Endometrium (tissue), 2 donors: Measurements from ENCODE around the gene CCNF.
"Not testable (repeated sequence)": the region's sequence is repeated elsewhere in the genome, so short reads cannot be mapped to it uniquely, and the experiment has no call there.

Source experiments
- FAIRE-seq: peaks from 2 replicates; lab custom pipeline; 2012; peaks lifted over from hg19 to GRCh38; lab: Jason Lieb, UNC
- donor health status: control.
- donor health status: control.

CCNF gene, protein sequence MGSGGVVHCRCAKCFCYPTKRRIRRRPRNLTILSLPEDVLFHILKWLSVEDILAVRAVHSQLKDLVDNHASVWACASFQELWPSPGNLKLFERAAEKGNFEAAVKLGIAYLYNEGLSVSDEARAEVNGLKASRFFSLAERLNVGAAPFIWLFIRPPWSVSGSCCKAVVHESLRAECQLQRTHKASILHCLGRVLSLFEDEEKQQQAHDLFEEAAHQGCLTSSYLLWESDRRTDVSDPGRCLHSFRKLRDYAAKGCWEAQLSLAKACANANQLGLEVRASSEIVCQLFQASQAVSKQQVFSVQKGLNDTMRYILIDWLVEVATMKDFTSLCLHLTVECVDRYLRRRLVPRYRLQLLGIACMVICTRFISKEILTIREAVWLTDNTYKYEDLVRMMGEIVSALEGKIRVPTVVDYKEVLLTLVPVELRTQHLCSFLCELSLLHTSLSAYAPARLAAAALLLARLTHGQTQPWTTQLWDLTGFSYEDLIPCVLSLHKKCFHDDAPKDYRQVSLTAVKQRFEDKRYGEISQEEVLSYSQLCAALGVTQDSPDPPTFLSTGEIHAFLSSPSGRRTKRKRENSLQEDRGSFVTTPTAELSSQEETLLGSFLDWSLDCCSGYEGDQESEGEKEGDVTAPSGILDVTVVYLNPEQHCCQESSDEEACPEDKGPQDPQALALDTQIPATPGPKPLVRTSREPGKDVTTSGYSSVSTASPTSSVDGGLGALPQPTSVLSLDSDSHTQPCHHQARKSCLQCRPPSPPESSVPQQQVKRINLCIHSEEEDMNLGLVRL

DNA sequence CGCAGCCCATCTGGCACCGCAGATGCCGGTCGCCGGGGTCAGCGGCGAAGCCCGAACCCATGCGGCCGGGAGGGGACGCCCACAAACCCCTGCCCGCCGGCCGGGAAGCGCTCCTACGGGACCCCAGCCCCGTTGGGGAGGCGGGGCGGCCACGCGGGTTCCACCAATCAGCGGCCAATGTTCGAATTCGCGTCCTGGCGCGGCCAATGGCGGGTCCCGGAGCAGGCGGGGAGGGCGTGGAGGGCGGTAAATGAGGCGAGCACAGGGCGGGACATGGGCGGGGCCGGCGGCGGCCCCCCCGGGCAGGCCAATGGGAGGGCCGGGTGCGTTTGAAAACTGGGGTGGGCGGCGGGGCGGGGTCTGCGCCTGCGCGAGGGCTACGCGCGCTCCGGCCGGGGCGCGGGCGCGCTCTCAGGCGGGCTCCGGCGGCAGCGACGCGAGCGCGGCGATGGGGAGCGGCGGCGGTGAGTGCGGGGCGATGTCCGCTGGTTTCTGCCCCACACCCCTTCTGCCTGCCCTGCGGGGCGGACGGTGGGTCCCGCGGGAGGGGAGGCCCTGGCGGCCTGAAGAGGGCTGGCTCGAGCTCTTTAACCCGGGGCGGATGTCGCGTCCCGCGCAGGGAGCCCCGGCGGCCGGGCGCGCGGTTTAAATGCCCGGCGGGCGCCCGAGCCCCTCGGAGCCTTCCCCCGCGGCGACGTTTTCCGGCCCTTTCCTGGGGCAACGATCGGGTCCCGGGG lies at the start of gene CCNF:
TSS of gene CCNF (plus strand) at position 414 of the 737 bp plus-strand sequence. CDS start at position 449, 35 bp downstream.
- FAIRE-seq, result no peak

DNA sequence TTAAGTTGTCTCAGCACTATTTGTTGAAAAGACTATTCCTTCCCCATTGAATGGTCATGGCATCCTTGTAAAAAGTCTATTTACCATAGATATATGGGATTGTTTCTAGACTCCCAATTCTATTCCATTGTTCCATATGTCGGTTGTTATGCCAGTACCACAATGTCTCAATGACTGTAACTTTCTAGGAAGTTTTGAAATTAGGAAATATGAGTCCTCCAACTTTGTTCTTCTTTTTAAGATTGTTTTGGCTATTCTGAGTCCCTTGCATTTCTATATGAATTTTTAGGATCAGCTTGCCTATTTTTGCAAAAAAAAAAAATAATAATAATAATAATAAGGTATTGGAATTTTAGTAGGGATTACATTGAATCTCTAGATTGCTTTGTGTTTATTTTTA lies 45.7 kb upstream of the CCNF start:
- no peak for FAIRE-seq

DNA sequence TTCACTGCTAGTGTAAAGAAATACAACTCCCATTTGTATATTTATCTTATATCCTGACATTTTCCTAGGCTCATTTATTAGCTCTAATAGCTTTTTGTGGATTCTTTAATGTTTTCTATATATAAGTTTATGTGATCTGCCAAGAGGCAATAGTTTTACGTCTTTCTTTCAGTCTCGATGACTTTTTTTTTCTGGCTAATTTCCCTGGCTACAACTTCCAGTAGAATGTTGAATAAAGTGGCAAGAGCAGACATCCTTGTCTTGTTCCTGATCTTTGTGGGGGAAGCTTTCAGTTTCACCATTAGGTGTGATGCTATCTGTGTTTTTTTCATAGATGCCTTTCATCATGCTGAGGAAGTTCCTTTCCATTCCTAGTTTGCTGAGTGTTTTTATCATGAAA lies 44.8 kb upstream of the CCNF start:
- no peak for FAIRE-seq

DNA sequence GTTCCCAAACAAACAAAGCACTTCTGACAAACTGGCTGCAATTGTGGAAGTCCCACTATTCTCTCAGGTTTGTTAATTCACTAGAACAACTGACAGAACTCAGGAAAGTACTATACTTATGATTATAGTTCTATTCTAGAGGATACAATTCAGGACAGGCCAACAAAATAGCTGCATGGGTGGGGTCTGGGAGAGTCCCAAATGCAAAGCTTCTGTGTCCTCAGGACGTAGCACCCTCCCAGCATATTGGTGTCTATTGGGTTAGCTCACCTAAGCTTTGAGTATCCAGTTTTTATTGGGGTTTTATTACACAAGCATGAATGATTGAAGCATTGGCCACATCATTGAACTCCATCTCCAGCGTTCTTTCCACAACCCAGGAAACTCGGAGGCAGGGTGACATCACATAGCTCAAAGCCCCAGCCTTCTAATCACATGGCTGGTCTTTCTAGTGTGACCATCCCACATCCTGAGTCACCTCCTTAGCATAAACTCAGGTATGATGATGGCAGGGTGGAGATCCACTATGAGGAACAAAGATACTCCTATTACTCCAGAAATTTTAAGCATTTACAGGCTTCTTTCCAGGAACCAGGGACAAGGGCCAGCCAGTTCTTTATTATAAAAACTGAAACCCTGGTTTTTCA lies 43.9 kb upstream of the CCNF start:
- FAIRE-seq, result no peak

DNA sequence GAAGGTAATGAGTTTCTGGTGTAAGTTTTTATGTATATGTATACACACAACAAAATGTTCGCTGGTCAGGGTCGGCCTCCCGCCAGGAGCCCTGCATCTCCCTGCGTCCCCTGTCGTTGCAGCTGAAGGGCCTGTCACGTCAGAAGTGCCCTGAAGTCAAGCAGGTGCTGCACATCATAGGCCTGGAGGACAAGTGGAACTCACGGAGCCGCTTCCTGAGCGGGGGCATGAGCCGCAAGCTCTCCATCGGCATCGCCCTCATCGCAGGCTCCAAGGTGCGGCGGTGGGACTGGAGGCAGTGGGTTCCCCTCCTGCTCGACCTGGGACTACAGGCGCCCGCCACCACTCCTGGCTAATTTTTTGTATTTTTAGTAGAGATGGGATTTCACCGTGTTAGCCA lies 43.3 kb upstream of the CCNF start:
- not testable (repeated sequence) for FAIRE-seq

DNA sequence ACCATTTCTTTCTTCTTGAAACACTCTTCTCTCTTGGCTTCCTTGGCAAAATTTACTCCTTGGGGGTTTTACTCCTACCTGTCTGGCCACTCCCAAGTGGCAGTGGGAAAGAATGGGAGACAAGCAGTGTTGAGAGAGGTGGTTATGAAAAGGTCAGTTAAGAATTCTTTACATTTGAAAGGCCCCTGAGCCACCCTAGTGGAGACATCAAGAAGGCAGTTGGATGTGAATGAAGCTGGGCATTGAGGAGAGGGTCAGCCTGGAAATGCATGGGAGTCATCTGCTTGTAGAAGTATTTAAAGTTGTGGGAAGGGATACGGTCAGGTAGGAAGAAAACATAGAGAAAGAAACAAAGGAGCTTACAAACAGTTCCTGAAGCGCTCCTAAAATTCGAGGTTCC lies 42.3 kb upstream of the CCNF start:
- FAIRE-seq, result no peak

DNA sequence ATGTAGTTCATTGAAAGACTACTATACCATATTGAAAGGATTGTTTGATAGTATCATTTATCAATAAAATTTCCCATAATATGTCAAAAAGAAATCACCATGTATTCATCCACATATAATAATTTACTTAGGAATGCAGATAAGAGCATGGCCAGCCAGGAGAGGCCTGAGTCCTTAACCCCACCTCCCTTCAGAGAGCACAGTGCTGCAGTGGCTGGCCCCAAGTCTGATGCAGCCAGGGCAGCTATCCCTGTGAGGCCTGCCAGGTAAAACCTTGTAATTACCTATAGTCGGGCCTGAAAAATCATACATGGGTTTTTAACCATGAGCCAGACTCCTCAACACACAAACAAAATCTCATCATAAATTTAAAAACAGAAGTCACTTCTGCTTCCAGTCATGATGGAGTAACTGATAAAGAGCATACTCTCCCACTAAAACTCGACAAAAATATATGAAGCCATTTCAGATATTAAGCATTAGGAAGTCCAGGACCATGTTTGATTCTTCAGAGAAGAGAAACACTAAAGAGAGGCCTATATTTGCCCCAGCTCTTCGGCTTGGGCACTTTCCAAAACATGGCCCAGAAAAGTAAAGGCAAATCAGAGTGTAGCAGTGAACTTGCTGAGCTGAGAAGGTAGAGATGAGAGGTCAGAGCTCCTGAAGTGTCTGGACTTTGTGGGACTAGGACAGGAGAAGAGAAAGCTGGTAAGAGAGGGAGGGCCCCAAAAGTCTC lies 40.9 kb upstream of the CCNF start:
- FAIRE-seq, result no peak

DNA sequence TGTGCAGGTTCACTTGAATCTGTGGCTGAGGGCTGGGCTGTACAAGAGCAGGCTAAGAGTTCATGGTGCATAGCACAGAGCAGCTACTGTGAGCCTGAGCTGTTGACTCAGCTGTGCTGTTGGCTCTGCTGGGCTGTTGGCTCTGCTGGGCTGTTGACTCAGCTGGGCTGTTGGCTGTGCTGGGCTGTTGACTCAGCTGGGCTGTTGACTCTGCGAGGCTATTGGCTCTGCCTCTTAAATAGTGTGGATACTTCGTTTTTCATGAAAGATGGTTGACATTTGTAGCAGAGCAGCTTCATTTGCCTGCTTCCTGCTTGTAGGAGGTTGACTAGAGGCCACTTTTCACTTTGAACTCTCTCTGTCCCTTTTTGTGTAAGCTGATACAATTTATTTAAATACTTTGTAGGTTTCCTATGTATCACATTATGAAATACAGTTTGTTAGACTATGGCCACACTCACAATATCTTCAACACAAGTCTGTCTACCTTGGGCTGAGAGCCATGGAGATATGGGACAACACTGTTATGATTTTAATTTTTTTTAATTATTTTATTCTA lies 40.3 kb upstream of the CCNF start:
- no peak for FAIRE-seq

DNA sequence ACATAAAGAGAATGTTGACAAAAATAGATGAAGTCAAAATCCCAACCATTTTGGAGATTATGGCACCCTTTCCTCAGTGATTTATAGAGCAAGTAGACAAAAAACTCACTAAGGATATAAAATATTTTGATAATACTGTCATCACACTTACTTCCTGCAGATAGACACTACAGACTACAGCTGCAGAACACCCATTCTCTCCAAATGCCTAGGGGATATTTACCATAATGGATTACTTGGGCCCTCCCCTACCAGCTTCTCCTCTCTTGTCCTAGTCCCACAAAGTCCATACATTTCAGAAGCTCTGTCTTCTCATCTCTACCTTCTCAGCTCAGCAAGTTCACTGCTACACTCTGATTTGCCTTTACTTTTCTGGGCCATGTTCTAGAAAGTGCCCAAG lies 37.2 kb upstream of the CCNF start:
- FAIRE-seq, result no peak

DNA sequence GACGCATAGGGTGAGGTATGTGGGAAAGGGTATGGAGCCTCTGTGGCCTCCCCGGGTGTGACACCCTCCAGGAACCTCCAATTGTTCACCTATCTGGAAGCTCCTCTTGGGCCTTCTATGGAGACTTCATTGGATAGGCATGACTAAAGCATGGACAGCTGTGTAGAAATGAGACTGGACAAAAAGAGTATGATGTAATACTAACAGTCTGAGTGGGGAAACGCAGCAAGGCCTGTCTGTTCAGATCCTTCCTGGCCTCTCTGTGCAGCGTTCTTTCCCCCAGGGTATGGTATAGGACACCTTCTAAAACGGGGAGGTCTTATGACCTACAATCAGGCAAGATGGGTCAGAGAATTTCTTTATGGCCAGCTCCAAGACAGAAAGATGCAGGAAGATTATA lies 30.7 kb upstream of the CCNF start:
- no peak for FAIRE-seq

DNA sequence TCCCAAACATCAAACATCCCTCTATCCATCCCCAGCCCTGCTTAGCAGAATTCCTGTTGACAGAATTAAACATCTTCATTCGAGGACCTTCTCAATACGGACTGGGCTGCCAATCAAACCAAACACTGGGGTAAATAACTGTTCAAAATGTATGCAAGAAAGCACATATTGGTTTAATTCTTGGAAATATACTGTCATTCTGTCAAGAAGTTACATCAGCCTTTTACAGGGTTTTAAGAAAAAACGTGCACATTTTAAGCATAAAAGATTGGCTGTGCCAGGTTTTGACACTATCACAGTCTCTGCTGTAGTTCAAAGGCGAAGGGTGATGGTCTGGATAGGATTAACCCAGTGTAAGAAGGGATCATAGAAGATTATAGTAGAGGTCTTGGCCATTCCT lies 25.1 kb upstream of the CCNF start:
- FAIRE-seq, result no peak

DNA sequence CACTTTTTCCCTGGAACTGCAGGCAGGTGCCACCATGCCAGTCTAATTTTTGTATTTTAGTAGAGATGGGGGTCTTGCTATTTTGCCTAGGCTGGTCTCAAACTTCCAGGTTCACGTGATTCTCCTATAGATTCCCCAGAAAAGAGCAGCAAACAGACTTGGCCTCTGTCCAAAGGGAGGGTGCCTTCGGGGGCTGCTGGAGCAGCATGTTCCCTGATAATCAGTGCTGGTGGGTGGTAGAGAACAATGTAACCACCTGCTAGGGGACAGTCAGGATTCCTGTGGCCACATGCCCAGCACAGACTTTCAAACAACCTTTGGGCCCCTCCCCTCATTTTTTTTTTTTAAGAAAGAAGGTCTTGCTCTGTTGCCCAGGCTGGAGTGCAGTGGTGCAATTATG lies 14.2 kb upstream of the CCNF start:
- no peak for FAIRE-seq

DNA sequence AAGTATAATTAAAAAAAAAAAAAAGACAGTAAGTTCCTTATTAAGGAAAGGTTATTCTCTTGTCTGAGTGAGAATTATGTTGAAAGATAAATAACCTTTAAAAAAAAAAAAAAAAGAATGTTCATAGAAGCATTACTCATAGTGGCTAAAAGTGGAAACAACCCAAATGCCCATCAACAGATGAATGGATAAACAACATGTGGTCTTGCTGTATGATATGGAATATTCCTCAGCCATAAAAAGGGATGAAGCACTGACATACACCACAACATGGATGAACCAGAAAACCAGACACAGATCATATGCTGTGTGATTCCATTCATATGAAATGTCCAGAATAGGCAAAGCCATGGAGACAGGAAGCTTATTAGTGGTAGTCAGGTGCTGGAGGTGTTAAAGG lies 9.2 kb upstream of the CCNF start:
- FAIRE-seq, result no peak

DNA sequence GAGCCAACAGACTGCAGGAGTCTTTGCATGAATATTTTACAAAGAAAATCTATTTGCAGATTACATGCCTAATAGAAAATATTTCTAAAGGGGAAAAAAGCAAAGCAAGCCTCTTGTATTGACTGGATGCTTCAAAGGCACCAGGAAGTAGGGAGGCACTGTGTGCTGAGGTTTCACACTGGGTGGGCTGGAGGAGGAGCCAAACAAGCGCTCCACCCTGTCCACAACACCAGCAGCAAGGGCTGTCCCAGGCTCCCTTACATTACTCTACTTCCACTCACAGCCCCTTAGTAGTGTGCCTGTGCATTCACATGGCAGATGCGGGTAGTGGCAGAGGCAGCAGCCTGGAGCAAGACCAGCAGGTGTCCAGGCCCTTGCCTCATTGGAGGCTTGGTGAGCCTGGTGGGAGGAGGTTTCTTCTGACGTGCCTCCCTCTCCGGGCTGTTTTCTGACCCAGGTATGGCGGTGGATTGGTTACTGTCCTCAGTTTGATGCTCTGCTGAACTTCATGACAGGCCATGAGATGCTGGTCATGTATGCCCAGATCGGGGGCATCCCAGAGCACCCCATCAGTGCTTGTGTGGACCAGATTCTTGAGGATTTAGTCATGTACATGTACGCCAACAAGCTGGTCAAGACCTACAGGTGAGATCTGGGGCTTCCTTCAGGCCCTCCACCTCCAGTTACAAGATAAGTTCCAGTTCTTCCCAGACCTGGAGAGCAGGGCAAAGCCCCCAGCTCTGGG lies 7.0 kb upstream of the CCNF start:
- no peak for FAIRE-seq

DNA sequence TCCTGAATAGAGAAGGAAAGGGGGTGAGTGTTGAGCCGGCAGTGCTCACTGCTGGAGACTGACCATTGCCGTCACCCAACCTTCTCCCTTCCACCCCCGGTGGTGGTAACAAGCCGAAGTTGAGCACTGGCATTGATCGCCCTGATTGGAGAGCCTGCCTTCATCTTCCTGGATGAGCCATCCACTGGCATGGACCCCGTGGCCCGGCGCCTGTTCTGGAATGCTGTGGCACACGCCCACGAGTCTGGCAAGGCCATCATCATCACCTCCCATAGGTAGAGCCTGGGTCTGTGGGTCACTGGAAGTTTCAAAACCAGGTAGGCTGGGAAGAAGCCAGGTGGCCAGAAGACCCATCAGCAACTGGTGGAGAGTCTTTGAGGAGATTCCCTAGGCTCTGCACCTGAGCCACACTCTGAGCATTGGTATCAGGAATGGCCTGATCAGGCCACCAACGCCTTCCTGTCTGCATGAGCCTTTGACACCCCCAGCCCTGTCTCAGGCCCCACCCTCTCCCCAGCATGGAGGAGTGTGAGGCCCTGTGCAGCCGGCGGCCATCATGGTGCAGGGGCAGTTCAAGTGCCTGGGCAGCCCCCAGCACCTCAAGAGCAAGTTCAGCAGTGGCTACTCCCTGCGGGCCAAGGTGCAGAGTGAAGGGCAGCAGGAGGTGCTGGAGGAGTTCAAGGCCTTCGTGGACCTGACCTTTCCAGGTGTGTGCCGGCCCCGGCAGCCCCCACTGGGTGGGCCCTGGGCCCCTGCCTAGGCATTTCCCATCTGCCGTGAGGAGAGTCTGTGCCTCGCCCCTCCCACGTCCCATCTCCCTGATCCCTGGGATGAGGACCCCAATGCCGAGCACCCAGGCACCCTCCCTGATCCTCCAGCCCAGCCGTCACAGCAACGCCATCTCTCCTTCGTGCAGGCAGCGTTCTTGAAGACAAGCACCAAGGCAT lies 4.9 kb upstream of the CCNF start:
- FAIRE-seq, result no peak

DNA sequence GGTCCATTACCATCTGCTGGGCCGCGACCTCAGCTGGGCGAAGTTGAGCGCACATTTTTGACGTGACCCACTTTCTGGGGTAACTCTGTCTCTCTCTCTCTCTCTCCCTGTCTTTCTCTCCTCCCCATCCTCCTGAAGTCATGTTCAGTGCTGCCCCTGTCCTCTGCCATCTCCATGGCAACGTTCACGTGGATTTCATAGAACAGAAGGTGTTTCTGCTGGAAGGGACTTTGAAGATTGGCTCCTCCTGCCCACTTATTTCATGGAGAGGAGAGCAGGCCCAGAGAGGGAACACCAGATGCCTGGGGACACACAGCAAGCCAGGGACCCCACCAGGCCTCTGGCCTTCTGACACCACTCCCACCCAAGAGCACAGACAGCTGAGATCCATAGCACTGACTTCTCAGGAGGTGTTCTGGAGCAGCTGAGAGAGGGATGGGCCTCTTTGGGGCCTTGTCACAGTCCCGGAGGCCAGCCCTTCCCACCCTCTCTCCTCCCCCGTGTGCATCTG lies 4.2 kb upstream of the CCNF start:
- FAIRE-seq, result no peak

DNA sequence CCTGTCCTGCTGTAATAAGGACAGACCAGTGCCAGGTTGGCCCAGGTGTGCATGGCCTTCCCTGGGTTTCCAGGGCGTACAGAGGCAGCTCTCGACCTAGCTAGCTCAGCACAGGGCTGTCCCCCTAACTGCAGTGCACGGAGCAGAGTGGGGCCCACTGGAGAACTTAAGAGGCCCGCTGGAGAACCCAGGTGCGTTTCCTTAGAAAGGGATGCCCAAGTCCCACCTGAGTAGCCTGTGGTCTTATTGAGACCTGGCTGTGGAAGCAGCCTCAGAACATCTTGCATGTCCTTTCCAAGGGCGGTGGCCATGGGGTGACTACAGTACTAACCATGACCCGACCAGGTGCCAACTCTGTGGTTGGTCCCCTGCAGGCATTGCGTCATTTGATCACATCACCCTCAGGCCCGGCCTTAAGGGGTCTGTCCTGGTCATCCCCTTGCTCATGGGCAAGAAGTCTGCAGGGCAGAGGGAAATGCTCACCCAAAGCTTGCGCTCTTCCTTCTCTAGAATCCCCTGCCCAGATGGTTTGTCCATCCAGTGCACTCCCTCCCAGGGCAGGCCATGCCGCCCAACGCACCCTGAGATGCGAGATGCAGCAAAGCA lies 3.3 kb upstream of the CCNF start:
- FAIRE-seq, result no peak

DNA sequence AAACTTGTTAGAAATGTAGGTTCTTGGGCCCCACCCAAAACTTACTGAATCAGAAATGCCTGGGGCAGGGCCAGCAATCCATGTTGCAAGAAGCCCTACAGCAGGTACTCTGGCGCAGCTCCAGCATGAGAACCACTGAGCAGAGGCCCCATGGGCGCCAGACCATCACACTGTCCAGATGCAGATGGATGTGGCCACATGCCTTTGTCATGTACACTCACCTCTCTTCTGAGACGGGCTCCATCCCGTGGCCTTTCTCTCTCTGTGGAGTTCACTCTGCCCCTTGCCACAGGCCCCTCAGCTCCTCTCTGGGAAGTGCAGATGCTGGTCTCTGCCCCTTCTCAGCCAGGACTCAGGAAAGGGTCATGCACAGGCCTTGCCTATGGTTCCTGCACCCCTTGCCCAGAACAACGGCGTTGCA lies 2.3 kb upstream of the CCNF start:
- no peak for FAIRE-seq

DNA sequence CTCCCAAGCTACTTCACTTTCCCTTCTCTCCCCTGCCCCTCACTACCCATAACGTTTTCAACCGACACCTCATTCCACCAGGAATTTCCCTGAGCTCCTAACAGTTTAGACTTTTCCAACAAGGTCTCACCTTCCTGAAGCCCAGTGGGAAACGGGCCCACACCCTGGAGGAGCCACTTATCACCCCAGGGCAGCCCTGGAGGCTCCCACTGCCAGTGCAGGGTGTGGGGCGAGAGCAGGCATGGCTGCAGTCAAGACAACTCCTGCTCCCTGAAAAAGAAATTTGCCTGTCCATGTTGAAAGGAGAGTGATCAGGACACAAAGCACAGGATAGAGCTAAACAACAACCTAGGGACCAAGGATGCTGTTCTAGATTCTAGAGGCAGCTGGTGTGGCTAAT lies 1.7 kb upstream of the CCNF start:
- no peak for FAIRE-seq
